Suprapubic skin (tissue), 4 donors: ENCODE measurements around the gene BCAS4. TPM values are rescaled to one million over a fixed set of nuclear protein-coding genes. Genes with fewer than 3 reads are reported as not detected.

Experiments
- DNase-seq, 2 donors: peaks; one replicate each; pipeline ENCODE4 v3.0.0-alpha.2; 2019; ENCODE audit warnings: low spot score in 2 of 2
- H3K27ac ChIP-seq: fragments of 200-600 bp; sonication (generic); one replicate; pipeline ENCODE4 v1.5.1; 2019
- H3K27me3 ChIP-seq: fragments of 200-600 bp; sonication (generic); one replicate; pipeline ENCODE4 v1.5.1; 2019
- H3K36me3 ChIP-seq: fragments of 200-600 bp; sonication (generic); one replicate; pipeline ENCODE4 v1.5.1; 2019
- H3K4me1 ChIP-seq: fragments of 200-600 bp; sonication (generic); one replicate; pipeline ENCODE4 v1.5.1; 2019
- H3K4me3 ChIP-seq: fragments of 200-600 bp; sonication (generic); one replicate; pipeline ENCODE4 v1.5.1; 2019; ENCODE audit warnings: mild to moderate bottlenecking
- H3K9me3 ChIP-seq: fragments of 200-600 bp; sonication (generic); one replicate; pipeline ENCODE4 v1.5.1; 2019
- CTCF ChIP-seq, 2 donors: fragments of 200-600 bp in 1 of 2; fragments of 450-650 bp in 1 of 2; sonication (generic) in 1 of 2; IDR thresholded peaks; one replicate each; pipeline ENCODE4 v1.5.1; 2016 to 2019; ENCODE audit warnings: antibody characterized with exemption in 2 of 2, mild to moderate bottlenecking in 1 of 2, moderate library complexity in 1 of 2
- EP300 ChIP-seq: sonication (generic); formaldehyde crosslinking; IDR thresholded peaks from one replicate; pipeline ENCODE4 v1.6.1; 2017; ENCODE audit warnings: antibody characterized with exemption
- POLR2A ChIP-seq, 2 donors: fragments of 450-650 bp; IDR thresholded peaks; one replicate each; pipeline ENCODE4 v1.6.1; 2017; ENCODE audit warnings: antibody characterized with exemption in 2 of 2, mild to moderate bottlenecking in 2 of 2, moderate library complexity in 2 of 2
- POLR2AphosphoS5 ChIP-seq, 3 donors: sonication (generic); formaldehyde crosslinking; IDR thresholded peaks; one replicate each; pipeline ENCODE4 v1.6.1; 2017; ENCODE audit warnings: antibody characterized with exemption in 3 of 3
- WGBS: methylation state at CpG from one replicate; pipeline ENCODE4 v1.1.5; 2018; 5-methylcytosine and 5-hydroxymethylcytosine counted together
- total RNA-seq, 4 donors: library from RNA; depleted of rRNA; stranded (reverse); fragments of >200 nt; gene quantifications; one replicate each; pipeline ENCODE4 v1.1.0, GENCODE V29; 2016

The BCAS4 gene
- total RNA-seq, 4 donors from 2014 or later, result 0.91 to 2.6 (median 1.2) TPM

GRCh38 chr20:50819349-50819748 lies 24.5 kb downstream of the BCAS4 start:
- no peak for DNase-seq
- 97% methylated on average over 8 of the region's 8 CpGs for WGBS
- no peaks in the 10 kb centered on the region for H3K27me3 ChIP-seq
- H3K4me3 ChIP-seq, result no peak overlapping the region
- H3K9me3 ChIP-seq, result no peaks in the 10 kb centered on the region
- H3K4me1 ChIP-seq, result peaks cover 7% of the 10 kb centered on the region
- TF ChIP-seq POLR2A (IDR thresholded peaks at IDR 0.05) (no peak), CTCF (IDR thresholded peaks at IDR 0.05) (no peak), POLR2AphosphoS5 (IDR thresholded peaks at IDR 0.05) (no peak), EP300 (no peak)
- no peak overlapping the region for H3K27ac ChIP-seq
- H3K36me3 ChIP-seq, result no peaks in the 10 kb centered on the region

- no peak overlapping the region for H3K4me3 ChIP-seq
- peaks cover 7% of the 10 kb centered on the region for H3K4me1 ChIP-seq
- no peaks in the 10 kb centered on the region for H3K36me3 ChIP-seq
- DNase-seq, result no peak
- 88% methylated on average over 16 of the region's 16 CpGs for WGBS
- H3K9me3 ChIP-seq, result no peaks in the 10 kb centered on the region
- TF ChIP-seq CTCF (IDR thresholded peaks at IDR 0.05) (no peak), POLR2A (IDR thresholded peaks at IDR 0.05) (no peak), POLR2AphosphoS5 (IDR thresholded peaks at IDR 0.05) (no peak), EP300 (no peak)
- H3K27me3 ChIP-seq, result no peaks in the 10 kb centered on the region
- no peak overlapping the region for H3K27ac ChIP-seq
These were observed 25.8 kb downstream of the BCAS4 start for GRCh38 chr20:50820515-50821256.

- TF ChIP-seq CTCF (IDR thresholded peaks at IDR 0.05) (no peak), POLR2A (IDR thresholded peaks at IDR 0.05) (no peak), EP300 (no peak), POLR2AphosphoS5 (IDR thresholded peaks at IDR 0.05) (no peak)
- Histone ChIP-seq H3K36me3 (no peaks in the 10 kb centered on the region), H3K4me1 (peaks cover 7% of the 10 kb centered on the region), H3K9me3 (no peaks in the 10 kb centered on the region), H3K4me3 (no peak overlapping the region), H3K27ac (no peak overlapping the region), H3K27me3 (no peaks in the 10 kb centered on the region)
- DNase-seq, result no peak
- 80% methylated on average over 8 of the region's 8 CpGs for WGBS
These were observed 26.5 kb downstream of the BCAS4 start for GRCh38 chr20:50821257-50821921.

DNA sequence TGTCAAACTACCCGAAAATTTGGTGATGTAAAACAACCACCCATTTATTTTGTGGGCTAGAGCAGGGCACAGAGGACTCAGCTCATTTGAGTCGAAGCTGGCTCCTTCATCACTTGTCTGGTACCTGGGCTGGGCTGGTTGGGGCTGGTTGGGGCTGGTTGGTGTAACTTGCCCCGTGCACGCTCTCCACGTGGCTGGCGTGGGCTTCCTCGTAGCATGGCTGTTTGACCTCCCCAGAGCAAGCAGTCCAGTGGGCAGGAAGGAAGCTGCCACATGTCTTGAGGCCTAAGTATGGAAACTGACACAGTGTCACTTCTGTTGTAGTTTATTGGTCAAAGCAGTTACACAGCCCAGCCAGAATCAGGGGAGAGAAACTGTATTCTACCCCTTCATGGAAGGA lies 27.1 kb downstream of the BCAS4 start:
- Histone ChIP-seq H3K4me1 (peaks cover 7% of the 10 kb centered on the region), H3K9me3 (no peaks in the 10 kb centered on the region), H3K4me3 (no peak overlapping the region), H3K27me3 (no peaks in the 10 kb centered on the region), H3K27ac (no peak overlapping the region), H3K36me3 (no peaks in the 10 kb centered on the region)
- TF ChIP-seq POLR2A (IDR thresholded peaks at IDR 0.05) (no peak), POLR2AphosphoS5 (IDR thresholded peaks at IDR 0.05) (no peak), CTCF (IDR thresholded peaks at IDR 0.05) (no peak), EP300 (no peak)
- 88% methylated on average over 2 of the region's 7 CpGs for WGBS
- no peak for DNase-seq

DNA sequence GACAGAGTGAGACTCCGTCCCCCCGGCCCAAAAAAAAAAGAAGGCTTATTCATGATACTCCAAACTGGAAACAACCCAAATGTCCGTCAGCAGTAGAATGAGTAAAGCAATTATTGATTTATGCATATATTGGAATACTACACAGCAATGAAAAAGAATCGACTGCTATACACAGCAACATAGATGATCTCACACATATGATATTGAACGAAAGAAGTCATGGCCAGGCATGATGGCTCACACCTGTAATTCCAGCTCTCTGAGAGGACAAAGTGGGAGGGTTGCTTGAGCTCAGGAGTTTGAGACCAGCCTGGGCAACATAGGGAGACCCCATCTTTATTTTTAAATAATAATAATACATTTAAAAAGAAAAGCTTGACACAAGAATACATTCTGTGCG lies 28.5 kb downstream of the BCAS4 start:
- peaks cover 5% of the 10 kb centered on the region for H3K4me1 ChIP-seq
- no peaks in the 10 kb centered on the region for H3K36me3 ChIP-seq
- no peak for DNase-seq
- H3K27ac ChIP-seq, result no peak overlapping the region
- no peaks in the 10 kb centered on the region for H3K27me3 ChIP-seq
- no peak for TF ChIP-seq POLR2A (IDR thresholded peaks at IDR 0.05)
- TF ChIP-seq EP300, result no peak
- no peak for TF ChIP-seq CTCF (IDR thresholded peaks at IDR 0.05)
- TF ChIP-seq POLR2AphosphoS5 (IDR thresholded peaks at IDR 0.05), result no peak
- 97% methylated on average over 6 of the region's 6 CpGs for WGBS
- H3K4me3 ChIP-seq, result no peak overlapping the region
- H3K9me3 ChIP-seq, result no peaks in the 10 kb centered on the region
